Renal cortex interstitium (tissue), 11 donors: Measurements from ENCODE around the gene GPRIN2. TPM values are rescaled to one million over a fixed set of nuclear protein-coding genes. Genes with fewer than 3 reads are reported as not detected.

Source experiments
- DNase-seq, 11 donors: peaks; one replicate each; pipeline ENCODE4 v3.0.0-alpha.2; 2013; ENCODE audit warnings: low read depth in 9 of 11, low spot score in 4 of 11; ENCODE audit errors: extremely low read depth in 1 of 11
- polyA plus RNA-seq, 3 donors: library from polyadenylated mRNA; unstranded; fragments of 120-200 nt; gene quantifications; one replicate each; pipeline ENCODE4 v1.2.1, GENCODE V29; 2013; ENCODE audit not compliant: insufficient read length in 3 of 3

Gene GPRIN2
- polyA plus RNA-seq, 3 donors = 3.1 to 7.0 (median 3.8) TPM

DNA sequence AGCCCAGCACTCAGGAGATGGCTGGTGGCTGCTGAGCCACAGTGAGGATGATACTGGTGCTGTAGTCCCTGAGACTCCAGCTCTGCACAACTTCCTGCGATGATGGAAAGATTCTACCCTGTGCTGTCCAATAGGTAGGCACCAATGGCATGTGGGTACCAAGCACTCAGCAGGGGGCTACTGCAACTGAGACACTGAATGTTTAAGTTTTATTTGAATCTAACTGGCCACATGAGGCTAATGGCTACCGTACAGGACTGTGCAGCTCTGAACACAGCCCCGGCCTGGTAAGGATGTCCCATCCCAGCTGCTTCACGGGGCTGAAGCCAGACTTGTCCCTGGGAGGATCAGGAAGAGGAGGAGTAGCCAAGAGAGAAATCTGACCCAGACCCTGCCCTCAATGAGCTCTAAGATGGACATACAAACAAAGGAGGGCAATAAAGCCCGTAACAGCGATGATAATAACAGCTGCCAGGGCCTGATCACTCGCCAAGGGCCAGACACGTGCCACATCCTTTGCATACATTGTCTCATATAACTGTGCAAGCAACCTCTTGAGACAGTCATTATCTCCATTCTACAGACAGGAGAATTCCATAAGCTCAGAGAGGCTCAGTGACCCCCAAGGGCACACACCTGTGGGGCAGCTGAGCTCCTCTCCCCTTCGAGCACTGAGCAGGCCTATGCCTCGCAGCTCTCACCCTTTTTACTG lies 3.8 kb downstream of the GPRIN2 start:
- no peak for DNase-seq

DNA sequence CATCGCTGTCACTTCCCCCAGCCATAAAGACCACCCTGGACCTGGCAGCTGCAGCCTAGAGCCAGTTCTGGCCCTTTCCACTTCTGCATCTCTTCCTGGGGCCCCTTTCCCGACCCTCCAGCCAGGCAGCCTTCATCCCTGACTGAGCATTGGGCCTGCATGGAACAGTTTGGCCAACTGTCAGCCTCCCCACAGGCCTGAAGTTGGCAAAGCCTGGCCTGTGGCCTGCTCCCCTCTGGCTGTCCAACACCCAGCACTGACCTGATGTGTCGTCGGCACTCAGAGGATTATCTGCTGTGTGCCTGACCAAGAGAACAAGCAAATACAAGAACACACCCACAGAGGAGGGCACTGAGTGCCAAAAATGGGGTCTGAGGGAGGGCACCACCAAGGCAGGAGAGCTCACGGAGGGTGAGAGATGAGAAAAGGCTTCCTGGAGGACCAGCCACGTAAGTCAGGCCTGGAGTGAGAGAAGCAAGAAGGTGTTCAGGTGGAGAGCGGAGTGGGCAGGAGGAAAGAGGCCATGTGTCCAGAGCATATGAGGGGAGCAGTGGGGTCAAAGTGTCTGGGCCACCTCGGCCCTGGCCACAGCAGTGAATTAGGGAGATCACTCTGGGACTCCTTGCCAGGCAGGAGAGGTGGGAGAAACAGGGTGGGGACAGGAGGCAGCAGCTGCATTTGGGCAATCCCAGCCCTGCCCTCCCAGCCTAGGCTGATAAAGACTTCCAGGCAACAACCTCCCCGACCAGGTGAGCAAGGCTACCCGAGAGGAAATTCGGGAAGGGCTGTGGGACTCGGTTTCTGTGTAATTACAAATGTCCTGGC lies 4.5 kb downstream of the GPRIN2 start:
- DNase-seq = no peak

- DNase-seq = no peak
Observed at GRCh38 chr10:46550795-46551700, 5.4 kb downstream of the GPRIN2 start.

DNA sequence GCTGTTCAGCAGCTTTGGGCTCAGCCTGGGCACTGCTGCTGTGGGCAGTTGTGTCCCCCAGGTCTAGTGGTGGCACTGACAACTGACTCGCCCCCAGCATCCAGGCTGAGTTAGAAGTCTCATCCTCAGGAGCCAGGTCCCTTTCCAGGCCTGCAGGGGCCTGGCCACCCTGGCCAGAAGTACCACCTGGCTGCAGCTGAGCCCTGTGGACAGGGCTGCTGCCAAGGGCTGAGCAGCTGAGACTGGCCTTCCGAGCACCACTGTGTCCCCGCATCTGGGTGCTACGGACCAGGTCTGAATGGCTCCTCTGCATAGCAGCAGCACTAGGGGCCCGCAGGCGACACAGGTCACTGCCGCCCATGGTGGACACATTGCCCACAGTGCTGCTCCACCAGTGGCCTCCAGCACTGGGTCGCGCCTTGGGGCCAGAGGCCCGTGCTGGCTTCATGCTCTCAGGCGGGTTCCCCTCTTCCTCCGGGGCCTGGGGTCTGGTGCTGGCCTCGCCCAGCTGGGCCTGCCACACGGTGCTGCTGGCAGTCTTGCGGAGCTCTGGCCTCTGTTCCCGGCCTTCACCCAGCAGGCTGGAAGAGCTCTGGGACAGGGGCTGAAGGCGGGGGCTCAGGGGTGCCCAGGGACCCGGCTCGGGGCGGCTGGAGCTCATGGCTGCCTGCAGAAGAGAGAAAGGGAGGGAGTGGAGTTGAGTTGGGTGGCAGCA lies 6.2 kb downstream of the GPRIN2 start:
- DNase-seq = no peak

- DNase-seq = no peak
Observed at GRCh38 chr10:46549171-46550075, 7.0 kb downstream of the GPRIN2 start.

DNA sequence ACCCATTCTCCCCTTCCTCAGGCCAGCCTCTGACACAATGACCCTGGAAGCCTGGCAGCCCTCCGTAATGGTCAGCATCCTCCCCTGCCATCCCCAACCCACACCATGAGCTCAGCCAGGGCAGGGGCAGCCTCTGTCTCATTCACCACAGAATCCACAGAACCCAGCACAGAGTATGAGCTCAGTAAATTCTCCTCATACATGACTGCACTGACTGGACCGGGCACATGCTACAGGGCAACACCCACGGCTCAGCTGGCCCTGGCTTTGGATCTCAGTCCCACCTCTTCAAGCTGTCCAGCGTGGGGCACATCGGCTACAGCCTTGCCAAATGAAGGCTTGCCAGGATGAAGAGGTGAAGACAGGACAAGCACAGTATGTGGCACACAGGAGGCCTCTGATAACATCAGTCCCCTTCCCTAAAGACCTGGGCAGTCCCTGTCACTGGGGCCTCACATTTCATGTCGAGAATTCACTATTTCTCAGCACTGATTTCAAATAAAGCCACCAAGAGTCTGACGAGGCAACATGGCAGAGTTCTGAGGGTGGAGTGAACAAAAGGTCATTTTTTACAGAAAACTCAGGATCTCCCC lies 7.9 kb downstream of the GPRIN2 start:
- no peak for DNase-seq

- DNase-seq = no peak
Observed at GRCh38 chr10:46547541-46548497, 8.6 kb downstream of the GPRIN2 start.

GRCh38 chr10:46546591-46547540 lies 9.6 kb downstream of the GPRIN2 start:
- DNase-seq = no peak

DNA sequence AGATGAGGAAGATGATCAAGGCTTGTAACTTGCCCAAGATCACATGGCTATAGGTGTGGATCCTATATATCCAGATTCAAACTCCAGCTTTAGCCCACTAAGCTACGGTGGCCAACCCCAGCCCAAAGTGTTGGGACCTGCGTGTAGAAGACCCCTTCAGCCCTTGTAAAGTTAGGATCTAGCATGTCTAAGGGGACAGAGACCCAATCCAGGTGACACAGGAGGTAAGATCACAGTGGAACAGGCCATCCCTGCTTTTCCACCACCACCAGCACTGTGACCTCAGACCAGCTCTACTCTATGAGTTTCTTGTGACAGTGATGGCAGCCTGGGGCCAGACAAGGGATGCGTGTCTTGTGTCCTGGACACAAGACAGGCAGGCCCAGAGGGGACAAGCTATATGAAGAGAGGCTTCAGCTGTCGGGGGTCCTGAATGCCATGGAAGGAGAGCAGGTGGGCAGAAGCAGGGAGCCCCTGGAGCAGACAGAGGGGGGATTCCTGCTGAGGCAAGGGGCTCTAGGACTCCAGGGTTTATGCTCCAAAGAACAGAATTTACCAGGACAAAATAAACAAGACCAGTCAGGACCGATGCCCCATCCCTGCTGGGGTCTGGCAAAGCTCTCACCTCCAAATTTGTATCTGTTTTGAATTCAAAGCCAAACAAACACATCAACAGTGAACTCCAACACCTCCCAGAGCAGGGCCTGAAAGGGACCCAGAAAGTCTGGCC lies 10.4 kb downstream of the GPRIN2 start:
- no peak for DNase-seq

- DNase-seq = no peak
Observed at GRCh38 chr10:46544989-46545791, 11.3 kb downstream of the GPRIN2 start.

DNA sequence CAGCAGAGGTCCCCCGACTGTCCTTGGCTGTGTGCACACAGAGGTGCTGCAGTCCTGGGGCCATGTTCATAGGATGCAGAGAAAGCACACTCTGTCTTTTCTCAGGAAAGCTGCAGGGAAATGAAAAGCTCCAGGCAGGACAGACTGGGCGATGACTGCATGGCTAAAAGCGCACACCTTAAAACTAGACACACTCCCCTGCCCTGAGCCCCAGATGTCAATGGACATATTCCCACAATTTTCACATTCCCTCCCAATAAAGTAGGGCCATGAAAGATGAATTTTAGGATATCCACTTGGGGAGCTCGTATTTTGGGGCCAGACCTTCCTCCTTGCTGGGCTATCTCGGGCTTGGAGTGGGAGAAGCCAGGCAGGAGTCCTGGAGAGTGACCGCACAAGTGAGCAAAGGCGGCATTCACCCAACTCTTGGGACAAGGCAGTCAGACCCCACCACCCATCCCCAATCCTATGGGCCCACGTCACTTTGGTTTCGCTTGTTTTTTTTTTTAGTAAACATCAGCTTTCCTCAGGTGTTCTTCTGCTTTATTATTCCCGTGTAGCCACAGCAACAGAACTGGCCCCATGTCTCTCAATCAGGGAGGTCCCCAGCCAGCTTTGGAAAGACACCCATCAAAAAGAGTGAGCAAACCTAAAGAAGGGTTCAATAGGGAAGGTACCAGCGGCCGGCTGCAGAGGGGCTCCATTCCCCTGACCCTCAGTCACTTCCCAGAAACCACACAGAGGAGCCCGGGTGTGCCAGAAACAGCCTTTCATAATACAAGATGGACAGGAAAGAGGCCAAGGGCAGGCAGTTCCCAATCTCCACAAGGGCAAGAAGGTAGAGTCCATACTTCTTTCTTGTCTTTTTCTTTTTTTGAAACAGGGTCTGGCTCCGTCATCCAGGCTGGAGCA lies 12.7 kb downstream of the GPRIN2 start:
- DNase-seq = no peak

DNA sequence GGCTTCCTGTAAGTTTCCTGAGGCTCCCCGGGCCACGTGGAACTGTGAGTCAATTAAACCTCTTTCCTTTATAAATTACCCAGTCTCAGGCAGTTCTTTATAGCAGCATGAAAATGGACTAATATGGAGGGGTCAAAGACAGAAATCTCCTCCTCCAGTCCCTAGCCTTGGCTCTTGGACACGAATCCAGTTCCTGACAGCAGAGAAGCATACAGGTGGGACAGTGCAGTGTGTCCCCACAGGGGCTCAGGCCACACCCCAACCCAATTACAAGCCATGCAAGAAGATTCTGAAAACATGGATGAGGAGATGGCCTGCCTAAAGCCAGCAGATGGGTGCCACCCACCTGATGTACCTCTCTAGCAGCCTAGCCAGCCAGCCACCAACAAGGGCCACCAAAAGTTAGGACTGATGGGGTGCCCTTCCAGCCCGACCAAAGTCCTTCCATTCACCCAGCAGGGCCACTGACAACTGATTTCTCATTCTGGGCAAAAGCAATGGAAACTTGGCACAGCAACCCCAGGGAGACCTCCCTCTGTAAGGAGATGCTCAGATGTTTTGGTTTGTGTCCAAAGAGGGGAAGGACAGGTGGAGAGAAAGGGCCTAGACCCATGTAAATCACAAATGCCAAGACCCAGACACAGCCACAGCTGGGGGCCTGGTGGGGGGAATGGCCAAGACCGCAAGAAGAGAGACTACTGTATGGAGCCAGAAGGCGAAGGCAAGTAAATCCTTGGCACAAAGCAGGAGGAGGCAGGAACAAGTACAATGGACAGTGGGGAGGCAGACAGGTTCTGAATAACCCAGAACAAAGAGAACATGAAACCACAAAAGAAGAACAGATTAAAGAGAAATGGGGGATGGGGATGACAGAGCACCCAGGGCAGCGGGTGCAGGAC lies 13.6 kb downstream of the GPRIN2 start:
- no peak for DNase-seq
